Dermis blood vessel endothelial cell (primary cell): ENCODE measurements around the gene MICOS13. TPM values are rescaled to one million over a fixed set of nuclear protein-coding genes. Genes with fewer than 3 reads are reported as not detected.
"Not testable (repeated sequence)": the region's sequence is repeated elsewhere in the genome, so short reads cannot be mapped to it uniquely, and the experiment has no call there.

Source experiments
- DNase-seq: peaks from one replicate; pipeline ENCODE4 v3.0.0; 2010
- total RNA-seq: library from RNA; depleted of rRNA; stranded (reverse); fragments of >200 nt; gene quantifications from 2 replicates; pipeline ENCODE4 v1.2.3, GENCODE V29; 2014

Gene MICOS13
- total RNA-seq, 1 donor from 2014 or later = 22.3 TPM

DNA sequence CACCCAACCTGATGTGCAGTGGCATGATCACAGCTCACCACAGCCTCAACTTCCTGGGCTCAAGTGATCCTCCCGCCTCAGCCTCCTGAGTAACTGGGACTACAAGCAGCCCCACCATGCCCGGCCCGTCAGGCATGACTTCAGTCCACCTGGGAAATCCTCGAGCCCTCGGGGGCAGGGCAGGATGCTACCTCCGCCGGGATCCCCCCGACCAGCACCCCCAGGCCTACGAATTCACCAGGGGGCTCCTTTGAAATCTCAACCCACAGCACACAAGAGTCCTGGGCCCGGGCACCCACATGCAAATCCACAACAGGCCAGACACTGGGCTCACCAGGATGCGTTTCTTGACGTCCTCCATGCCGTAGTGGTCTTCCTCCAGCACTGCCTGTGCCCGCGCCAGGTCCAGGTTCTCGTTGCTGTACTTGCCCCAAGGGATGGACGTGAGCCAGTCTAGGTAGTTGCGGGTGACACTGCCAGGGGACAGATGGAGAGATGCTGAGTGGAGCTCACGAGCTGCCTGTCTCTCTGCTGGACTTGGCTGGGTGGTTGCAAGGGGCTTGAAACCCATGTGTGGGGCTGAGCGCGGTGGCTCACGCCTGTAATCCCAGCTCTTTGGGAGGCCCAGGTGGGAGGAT is 20.3 kb upstream of the MICOS13 start:
- DNase-seq = no peak

DNA sequence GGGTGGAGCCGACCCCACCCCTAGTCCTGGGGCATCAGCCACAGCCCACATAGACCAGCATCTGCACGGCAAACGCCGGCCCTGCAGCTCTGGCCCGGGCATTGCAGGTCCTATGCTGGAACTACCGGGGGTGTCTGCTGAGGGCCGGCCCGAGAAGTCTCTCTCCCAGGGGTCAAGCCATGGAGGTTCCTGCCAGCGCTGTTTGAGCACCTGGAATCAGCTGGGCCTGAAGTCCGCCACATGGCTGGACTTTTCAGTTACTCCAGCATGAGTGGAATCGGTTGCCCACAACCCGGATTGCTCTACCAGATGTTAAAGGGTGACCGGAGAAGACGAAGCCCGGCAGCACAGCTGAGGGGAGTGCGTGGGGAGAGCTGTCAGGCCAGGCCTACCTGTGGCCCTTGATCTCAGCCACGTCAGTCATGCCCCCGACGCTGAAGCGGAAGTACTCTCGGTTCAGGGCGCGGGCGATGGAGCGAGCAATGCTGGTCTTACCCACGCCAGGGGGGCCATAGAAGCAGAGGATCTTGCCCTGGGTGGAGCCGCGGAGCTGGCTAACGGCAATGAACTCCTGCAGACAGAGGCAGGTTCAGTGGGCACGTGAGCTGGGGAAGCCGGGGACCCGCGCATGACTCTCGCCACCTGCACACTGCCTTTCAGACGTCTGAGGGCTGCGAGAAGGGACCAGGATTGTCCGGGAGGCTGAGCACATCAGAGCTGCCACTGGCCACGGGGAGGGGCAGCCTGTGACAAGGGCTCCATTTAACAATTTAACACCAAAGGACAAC is 18.5 kb upstream of the MICOS13 start:
- no peak for DNase-seq

DNA sequence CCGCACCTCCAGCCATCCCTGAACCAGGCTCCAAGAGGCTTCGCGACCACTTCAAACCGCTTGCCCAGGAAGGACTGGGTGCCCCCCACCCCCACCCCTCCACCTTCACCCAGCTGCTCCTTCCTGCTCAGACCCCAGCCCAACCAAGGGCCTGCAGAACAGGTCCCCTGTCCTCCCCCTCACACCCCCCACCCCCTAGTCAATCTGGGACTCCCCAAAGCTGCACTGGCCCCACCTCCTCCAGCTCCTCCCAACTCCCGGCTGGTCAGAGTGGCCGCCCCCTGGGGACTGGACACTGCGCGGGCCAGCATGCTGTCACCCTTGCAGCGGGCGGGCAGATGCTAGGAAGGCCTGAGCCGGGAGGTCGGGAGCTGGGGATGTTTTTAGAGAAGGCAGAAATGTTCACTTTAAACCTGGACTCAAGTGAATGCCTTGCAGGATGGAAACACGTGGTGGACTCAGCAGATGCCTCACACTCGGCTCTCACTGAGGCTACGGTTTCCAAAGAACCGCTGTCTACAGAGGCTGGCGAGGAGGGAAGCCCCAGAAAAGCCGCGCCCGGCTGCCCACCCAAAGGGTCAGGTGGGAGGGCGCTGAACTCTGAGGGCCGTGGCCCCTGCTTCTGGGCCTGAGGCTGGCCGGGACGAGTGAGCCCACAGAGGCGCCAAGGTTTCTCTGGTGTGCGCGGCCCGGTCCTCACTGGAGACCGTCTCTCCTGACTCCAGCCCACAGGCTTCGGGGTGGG is 17.7 kb upstream of the MICOS13 start:
- DNase-seq = no peak

DNA sequence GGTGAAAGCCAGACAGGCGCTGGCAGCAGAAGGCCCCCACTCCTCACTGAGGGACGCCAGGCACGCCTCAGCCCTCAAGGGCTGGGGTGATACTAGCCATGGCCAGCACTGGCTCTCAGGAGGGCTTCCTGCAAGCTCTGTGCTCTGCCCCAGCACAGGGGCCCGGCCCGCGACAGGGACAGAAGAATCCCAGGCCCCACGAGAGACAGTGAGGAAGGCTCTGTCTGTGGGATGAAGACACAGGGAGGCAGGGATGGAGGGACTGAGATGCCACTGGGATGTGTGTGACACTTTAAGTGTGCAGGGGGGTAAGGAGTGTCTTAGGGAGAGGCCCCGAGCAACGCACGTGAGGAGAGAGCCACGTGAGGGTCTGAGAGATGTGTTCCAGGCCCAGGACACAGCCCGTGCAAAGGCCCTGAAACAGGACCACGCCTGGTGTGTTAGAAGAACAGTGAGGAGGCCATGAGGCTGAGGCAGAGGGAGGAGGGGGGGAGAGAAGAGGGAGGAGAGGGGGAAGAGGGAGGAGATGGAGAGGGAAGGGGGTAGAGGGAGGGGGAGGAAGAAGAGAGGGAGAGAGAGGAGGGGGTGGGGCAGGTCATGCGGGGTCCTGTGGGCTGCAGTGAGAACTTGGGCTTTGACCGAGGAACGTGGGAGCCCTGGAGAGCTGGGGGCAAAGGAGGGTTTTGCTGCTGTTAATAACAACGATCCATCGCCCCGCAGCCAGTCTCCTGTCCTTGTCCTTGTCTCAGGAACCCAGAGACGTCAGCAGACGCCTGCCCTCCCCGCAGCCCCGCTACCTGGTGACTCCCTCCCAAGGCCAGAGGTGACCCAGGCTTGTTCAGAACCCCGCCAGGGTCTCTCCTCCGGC is 16.9 kb upstream of the MICOS13 start:
- DNase-seq = no peak

DNA sequence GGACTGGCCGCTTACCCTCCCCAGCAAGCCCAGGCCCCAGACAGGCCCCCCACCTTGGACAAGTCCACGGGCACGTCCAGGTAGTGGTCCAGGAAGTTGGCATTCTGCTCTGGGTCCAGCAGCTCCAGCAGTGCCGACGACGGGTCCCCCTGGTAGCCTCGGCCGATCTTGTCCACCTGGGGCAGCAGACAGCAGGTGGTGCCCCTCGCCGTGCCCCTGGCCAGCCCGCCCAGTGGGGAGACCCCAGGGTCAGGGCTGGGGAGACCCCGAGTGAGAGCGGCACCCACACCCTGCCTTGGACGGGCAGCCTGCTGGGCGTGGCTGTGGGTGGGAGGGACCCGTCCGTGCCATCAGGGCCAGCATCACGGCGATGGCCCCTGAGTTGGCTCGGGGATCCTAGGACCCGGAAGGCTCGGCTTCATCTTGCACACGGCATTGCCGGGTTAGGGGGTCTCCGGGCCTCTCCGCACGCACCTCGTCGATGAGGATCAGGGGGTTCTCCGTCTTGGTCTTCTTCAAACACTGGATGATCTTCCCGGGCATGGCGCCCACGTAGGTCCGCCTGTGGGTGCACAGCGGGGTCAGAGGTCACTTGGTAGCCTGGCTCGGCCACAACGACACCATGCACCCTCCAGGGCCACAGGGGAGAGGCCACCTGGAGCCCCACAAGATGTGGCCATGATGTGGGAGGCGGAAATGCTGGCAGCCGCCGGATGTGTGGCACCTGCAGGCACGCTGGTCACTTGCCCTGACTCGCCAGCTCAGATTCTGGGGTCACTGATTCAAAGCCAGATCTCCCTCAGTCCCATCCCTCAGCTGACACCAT is 16.1 kb upstream of the MICOS13 start:
- no peak for DNase-seq

DNA sequence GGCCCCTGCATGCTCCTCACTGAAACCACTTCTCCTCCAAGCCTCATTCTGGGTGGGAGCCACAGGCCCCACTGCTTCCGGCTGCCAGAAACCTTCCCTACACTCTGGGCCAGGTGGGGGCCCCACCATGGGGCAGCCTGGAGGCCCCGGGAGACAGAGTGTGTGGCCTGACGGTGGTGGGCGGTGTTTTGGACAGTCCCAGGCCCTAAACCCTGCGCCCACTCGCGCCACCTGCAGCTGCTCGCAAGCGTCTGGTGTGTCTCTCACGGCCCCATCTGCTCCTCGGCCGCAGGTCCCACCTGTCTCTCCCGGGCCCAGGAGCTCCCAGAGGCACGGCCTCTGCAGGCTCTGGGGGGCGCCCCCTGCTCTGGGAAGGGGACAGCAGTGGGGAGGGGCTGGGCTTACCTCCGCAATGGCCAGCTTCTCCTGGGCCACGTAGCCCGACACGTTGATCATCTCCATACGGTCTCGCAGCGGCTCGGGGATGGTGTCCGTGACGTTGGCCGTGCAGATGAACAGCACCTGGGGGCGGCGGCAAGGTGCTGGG is 15.4 kb upstream of the MICOS13 start:
- DNase-seq = no peak

DNA sequence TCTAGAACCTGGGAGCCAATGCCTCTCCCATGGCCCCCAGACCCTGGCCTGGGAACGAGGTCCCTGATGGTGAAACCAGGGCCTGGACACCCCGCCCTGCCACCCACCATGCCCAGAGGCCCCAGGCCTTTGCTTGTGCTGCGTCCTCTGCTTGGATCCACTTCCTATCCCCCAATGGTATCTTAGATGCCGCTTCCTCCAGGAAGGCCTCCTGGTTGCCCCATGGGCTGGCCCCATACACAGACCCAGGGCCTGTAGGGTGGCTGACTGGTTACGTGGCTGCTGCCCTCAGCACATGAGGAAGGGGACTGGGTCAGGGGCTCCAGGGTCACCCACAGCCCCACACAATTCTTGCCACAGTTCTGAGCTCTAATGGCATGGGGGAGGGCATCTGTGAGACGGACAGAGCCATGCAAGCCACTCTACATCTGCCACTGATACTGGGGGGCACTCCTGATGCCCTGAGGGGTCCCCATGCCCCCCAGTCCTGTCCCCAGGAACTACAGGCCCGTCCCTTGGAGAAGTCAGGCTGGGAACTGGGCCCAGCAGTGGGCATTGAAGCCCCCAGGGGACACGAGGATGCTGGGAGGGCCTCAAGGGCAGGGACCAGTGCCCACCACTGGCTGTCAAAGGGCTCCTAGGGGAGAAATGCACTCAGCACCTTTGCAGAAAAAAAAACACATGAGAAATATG is 14.8 kb upstream of the MICOS13 start:
- DNase-seq = no peak

DNA sequence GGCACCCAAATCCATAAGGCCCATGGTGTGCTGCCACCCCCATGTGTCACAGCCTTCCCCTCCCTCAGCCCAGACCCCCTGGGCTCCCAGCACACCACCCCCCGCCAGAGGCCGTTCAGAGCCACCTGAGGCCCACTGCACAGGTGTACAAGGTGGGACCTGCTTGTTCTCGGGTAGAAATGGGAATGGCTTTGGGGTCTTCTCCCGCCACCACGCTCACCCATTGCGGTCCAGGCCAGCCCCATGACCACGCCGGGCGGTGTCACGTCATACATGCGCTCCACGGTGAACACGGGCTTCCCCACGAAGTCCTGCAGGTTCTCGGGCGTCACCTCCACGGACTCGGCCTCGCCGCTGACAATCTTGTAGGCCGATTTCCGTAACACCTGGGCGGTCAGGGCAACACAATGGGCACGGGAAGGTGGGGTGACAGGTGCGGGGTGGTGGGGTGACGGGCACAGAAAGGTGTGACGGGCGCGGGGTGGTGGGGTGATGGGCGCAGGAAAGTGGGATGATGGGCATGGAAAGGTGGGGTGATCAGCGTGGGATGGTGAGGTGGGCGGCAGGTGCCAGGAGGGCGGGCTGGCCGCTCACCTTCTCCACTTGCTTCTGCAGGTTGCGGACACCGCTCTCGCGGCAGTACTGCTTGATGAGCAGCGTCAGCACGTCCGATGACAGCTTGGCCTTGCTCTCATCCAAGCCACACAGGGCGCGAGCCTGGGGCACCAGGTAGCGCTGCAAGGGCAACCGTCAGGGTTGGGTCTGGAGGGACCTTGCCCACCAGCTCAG is 14.0 kb upstream of the MICOS13 start:
- no peak for DNase-seq

DNA sequence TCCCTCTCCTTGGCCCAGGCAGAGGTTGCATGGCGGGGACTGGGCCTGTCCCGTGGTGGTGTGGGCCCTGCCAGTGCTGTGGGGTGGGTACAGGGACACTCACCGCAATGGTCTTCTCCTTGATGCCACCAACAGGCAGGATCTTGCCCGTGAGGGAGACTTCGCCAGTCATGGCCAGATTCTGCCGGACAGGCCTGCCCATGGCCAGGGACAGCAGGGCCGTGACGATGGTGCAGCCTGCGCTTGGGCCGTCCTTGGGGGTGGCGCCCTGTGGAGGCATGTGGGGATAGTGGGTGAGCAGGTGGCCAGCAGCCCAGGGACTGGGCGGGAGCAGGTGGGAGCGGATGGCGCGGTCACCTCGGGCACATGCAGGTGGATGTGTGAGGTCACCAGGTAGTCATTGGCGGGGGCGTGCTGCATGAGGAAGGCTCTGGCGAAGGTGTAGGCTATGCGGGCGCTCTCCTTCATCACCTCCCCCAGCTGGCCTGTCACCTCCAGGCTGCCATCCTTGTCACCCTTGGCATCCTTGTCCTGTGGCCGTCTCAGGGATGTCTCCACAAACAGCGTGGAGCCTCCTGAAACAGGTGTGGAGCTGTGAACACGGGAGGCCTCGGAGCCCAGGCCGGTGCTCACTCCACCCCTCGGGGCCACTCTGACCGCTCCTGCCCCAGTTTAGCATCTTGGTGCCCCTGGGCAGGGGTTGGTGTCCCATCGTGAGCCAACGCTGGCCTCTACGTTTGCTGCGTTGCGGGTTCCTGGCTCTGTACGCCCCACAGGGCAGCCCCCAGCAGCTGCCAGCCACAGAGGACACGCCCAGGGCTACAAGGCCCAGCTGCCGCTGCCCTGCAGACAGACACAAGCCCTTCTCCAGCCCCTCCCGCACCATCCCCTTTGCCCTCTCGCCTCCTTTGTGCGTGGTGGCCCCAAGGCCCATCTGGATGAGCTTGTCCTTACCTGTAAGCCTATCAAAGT is 13.2 kb upstream of the MICOS13 start:
- no peak for DNase-seq

DNA sequence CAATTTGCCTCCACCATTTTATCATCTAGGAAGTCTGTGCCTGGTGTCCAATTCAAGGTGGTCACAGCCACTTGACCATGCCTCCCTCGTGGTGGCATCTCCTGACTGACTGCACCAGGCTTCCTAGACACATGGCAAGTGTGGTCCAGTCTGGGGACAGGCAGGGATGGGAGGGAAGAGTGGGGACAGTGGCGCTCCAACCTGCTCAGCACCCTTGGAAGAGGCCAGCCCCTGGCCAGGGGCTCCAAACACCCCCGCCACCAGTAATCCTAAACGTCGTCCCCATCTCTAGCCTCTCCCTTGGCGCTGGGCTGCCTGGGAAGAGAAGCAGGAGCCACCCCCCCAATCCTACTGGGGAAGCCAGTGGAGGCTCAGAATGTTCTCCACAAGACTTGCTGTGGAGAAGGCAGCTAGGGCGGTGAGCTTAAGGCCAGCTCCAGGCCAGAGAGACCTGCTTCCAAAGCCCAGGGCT is 12.4 kb upstream of the MICOS13 start:
- DNase-seq = no peak

DNA sequence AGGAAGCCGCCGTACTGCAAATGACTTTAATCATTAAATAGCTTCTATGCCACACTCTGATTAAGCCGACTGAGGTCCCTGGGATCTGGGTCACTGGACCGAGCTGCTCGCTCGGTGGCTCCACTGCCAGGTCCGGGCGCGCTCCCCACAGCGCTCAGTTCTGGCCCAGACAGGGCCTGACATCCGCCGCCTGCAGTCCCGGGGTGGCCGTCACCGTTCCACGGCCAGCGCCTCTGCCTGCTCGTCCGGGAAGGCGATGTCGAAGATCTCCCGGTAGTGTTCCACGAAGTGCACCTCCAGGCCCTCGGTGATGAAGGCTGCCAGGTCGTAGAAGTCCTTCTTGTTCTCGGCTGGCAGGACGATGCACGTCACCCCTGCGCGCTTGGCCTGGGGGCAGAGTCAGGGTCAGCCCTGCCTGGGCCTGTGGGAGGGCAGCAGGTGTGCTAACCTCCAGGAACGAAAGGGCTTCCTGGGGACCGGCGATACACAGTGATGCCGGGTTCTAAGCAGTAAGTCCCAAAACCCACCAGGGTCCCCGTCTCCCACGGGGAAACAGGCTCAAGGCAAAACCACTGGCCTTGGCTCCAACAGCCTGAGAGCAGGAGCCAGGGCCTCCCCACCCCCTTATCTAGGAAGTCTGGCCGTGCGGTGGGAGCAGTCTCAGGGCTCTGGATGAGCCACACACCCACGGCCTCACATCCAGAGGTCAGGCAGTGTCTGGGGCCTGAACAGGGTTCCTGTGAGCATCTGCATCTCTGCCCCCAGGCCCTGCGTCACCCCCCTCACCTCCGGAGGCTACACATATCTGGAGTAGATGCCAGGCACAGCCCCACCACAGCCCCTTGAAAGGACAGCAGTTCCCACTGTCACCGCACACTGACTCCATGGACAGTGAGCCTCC is 11.8 kb upstream of the MICOS13 start:
- DNase-seq = no peak

DNA sequence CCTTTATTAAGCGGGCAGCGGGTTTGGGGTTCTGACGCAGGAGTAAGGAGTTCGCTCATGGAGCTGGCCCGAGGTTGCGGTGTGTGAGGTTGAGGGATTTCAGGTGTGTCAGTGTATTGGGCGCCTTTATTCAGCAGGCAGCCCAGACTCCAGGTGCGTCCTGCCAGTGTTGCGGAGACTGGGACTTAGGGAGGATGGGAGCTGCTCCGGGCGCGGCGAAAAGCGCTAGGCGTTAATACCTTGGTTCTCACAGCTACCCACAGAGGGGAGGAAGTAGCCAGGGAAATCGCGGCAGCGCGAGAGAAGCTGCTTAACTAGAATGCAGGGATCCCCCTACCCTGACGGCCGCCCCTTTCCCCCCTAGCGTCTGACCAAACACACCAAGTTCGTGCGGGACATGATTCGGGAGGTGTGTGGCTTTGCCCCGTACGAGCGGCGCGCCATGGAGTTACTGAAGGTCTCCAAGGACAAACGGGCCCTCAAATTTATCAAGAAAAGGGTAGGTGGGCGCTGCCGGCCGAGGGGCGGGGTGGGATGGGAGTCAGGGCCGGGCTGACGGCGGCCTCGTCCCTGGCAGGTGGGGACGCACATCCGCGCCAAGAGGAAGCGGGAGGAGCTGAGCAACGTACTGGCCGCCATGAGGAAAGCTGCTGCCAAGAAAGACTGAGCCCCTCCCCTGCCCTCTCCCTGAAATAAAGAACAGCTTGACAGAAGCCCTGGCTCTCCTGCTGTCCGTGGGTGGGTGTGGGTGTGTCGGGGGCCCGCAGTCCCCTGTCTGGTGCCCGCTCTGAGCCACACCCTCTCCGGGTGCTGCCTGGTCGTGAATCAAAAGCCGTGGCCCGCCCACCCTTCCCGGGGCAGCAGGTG is 10.9 kb upstream of the MICOS13 start:
- peak; percentile 73 for DNase-seq

DNA sequence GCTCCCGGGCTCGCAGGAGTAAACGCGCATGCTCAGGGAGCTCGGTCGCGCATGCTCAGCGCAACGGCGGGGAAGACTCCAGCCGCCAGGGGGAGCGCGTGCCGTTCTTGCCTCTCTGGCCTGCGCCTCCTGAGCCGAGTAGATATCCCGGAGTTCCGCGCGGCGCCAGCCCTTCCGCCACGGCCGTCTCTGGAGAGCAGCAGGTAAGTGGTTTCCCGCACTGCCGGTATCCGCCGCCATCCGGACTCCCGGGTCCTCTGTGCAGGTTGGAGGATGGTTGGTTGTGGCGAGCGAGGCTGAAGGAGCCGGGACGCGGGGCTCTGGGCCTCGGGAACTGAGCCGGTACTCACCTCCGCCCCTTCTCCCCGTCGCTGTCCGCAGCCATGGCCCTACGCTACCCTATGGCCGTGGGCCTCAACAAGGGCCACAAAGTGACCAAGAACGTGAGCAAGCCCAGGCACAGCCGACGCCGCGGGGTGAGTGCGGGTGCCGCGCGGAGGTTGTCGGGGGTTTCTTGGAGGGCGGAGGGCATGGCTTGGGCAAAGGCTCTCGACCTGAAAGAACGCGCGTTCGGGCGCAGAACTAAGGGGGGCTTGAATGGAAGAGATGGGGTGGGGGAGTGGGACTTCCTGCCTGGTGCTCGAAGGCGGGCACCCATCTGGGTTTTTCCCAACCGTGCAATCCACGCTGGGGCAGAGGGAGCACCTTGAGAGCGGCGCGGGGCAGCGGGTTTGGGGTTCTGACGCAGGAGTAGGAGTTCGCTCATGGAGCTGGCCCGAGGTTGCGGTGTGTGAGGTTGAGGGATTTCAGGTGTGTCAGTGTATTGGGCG is 10.0 kb upstream of the MICOS13 start, which contains the start of gene RPL36:
Gene RPL36 (plus strand): TSS at position 171 of the 830 bp plus-strand sequence. CDS start 213 bp downstream, at position 384.
- DNase-seq = peak; percentile 98

DNA sequence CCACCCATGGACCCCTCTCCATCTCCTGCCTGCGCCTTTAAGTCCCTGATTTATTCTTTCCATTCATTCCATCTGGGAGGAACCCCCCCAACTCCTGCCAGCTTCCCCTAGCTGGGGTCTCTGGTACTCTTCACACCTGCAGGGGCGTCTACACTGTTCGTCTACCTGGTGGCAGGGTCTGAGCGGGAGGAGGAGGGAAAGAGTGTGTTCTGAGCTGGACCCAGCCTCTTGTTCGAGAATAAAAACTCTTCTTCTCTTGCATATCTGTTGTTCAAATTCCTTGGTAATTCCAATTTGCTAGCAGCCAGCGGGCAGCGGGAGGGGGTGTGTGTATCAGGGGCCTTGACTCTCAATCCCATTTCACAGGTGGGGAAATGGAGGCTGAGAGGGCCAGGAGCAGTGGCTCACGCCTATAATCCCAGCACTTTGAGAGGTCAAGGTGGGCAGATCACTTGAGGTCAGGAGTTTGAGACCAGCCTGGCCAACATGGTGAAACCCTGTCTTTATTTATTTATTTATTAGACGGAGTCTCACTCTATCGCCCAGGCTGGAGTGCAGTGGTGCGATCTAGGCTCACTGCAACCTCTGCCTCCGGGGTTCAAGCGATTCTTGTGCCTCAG is 8.1 kb upstream of the MICOS13 start:
- DNase-seq = not testable (repeated sequence)
